HEK293T (cell line): ENCODE measurements around the gene LRRC72.

Experiments used
- CTCF ChIA-PET: fragments of 350-600 bp; formaldehyde crosslinking; extraction: SDS; loops from one replicate; lab custom pipeline; 2021; ENCODE audit warnings: antibody characterized with exemption, inconsistent platforms; lab: Yijun Ruan, JAX
- POLR2A ChIA-PET: fragments of 350-600 bp; formaldehyde crosslinking; extraction: SDS; loops from one replicate; lab custom pipeline; 2020; ENCODE audit warnings: antibody characterized with exemption, inconsistent platforms; lab: Yijun Ruan, JAX
- DNase-seq: peaks from one replicate; pipeline ENCODE4 v3.0.0; 2012; ENCODE audit warnings: mixed read lengths; ENCODE audit errors: extremely low spot score
- ARNT ChIP-seq: fragments of 450-650 bp; IDR thresholded peaks from 2 replicates; pipeline ENCODE4 v1.6.1; 2017; ENCODE audit warnings: mild to moderate bottlenecking
- BHLHE40 ChIP-seq: fragments of 450-650 bp; IDR thresholded peaks from 2 replicates; pipeline ENCODE4 v1.6.1; 2016; ENCODE audit warnings: mild to moderate bottlenecking, moderate library complexity, borderline replicate concordance
- CTBP1 ChIP-seq: fragments of 450-650 bp; IDR thresholded peaks from 2 replicates; pipeline ENCODE4 v1.6.1; 2016; ENCODE audit warnings: borderline replicate concordance
- ELF4 ChIP-seq: fragments of 450-650 bp; IDR thresholded peaks from 2 replicates; pipeline ENCODE4 v1.6.1; 2017; ENCODE audit warnings: antibody characterized with exemption
- FOXA1 ChIP-seq: fragments of 450-650 bp; IDR thresholded peaks from 2 replicates; pipeline ENCODE4 v1.6.1; 2016; ENCODE audit warnings: mild to moderate bottlenecking
- FOXK2 ChIP-seq: fragments of 450-650 bp; IDR thresholded peaks from 2 replicates; pipeline ENCODE4 v1.6.1; 2016; ENCODE audit warnings: mild to moderate bottlenecking
- FOXM1 ChIP-seq: fragments of 450-650 bp; IDR thresholded peaks from 2 replicates; pipeline ENCODE4 v1.6.1; 2017; ENCODE audit warnings: mild to moderate bottlenecking, borderline replicate concordance
- HDGF ChIP-seq: fragments of 450-650 bp; IDR thresholded peaks from 2 replicates; pipeline ENCODE4 v1.6.1; 2017; ENCODE audit warnings: antibody characterized with exemption, borderline replicate concordance
- L3MBTL2 ChIP-seq: fragments of 450-650 bp; conservative IDR thresholded peaks from 2 replicates; pipeline ENCODE4 v1.6.1; 2016; ENCODE audit warnings: mild to moderate bottlenecking
- LEF1 ChIP-seq: fragments of 450-650 bp; IDR thresholded peaks from 2 replicates; pipeline ENCODE4 v1.6.1; 2017; ENCODE audit warnings: mild to moderate bottlenecking, borderline replicate concordance
- NFRKB ChIP-seq: fragments of 450-650 bp; IDR thresholded peaks from 2 replicates; pipeline ENCODE4 v1.6.1; 2016; ENCODE audit warnings: mild to moderate bottlenecking, moderate library complexity
- PKNOX1 ChIP-seq: fragments of 450-650 bp; IDR thresholded peaks from 2 replicates; pipeline ENCODE4 v1.6.1; 2016
- SP1 ChIP-seq: fragments of 450-650 bp; IDR thresholded peaks from 2 replicates; pipeline ENCODE4 v1.6.1; 2017
- SUZ12 ChIP-seq: fragments of 450-650 bp; IDR thresholded peaks from 2 replicates; pipeline ENCODE4 v1.6.1; 2016; ENCODE audit warnings: mild to moderate bottlenecking
- TARDBP ChIP-seq: fragments of 450-650 bp; IDR thresholded peaks from 2 replicates; pipeline ENCODE4 v1.6.1; 2016
- ZNF384 ChIP-seq: fragments of 450-650 bp; IDR thresholded peaks from 2 replicates; pipeline ENCODE4 v1.6.1; 2016

Gene LRRC72

GRCh38 chr7:16562456-16563220 lies 36.0 kb downstream of the LRRC72 start:
- no peak for DNase-seq
- TF ChIP-seq BHLHE40 (no peak), HDGF (no peak), FOXA1 (no peak), PKNOX1 (no peak), TARDBP (no peak), LEF1 (no peak), L3MBTL2 (no peak), ELF4 (no peak), SP1 (no peak), CTBP1 (no peak), ZNF384 (no peak)
- ChIA-PET CTCF (no interaction called here), POLR2A (no interaction called here)

GRCh38 chr7:16563281-16564022 lies 36.8 kb downstream of the LRRC72 start:
- ChIA-PET POLR2A (no interaction called here), CTCF (no interaction called here)
- DNase-seq = no peak
- no peak for TF ChIP-seq HDGF
- TF ChIP-seq CTBP1 = no peak
- no peak for TF ChIP-seq LEF1
- TF ChIP-seq PKNOX1 = no peak
- no peak for TF ChIP-seq ELF4
- no peak for TF ChIP-seq TARDBP
- no peak for TF ChIP-seq ARNT
- TF ChIP-seq SUZ12 = no peak
- no peak for TF ChIP-seq NFRKB
- no peak for TF ChIP-seq FOXA1
- TF ChIP-seq BHLHE40 = no peak
- TF ChIP-seq FOXK2 = no peak
- TF ChIP-seq SP1 = no peak
- TF ChIP-seq ZNF384 = no peak
- TF ChIP-seq L3MBTL2 = no peak
- no peak for TF ChIP-seq FOXM1

DNA sequence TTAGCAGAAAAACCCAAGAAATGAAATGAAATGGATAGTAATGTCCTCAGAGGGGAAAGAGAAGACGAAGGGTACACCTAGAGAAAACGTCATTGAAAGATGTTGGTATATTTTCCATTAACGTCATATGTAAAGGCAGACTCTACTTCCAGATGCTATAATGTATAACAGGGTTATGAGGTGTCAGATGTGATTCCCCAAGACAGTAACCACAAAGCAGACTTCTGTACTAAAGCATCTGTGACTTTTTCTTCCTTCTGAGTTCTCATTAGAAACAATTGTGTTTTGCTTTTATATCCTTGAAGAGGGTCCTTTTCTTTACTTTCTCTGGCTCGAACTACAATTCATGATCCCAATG lies 37.4 kb downstream of the LRRC72 start:
- TF ChIP-seq FOXK2 (no peak), ARNT (no peak), FOXM1 (no peak), CTBP1 (no peak), L3MBTL2 (no peak)
- no peak for DNase-seq
- ChIA-PET POLR2A (interaction anchor here (1.4 kb wide), 1 partner anchor 143 kb away, joined by 10 read pairs; the partner anchor contains the start of gene CRPPA), CTCF (interaction anchor here (0.6 to 1.4 kb wide), 14 partner anchors 9 to 484 kb away, joined by 3 to 15 read pairs (median 3); no protein-coding TSS in a partner anchor)

GRCh38 chr7:16564909-16565426 lies 38.3 kb downstream of the LRRC72 start:
- TF ChIP-seq L3MBTL2 (no peak), CTBP1 (no peak), LEF1 (no peak), SP1 (no peak), FOXM1 (no peak), TARDBP (no peak), NFRKB (no peak), FOXA1 (no peak), ZNF384 (no peak)
- ChIA-PET CTCF (interaction anchor here (0.6 to 1.9 kb wide), 20 partner anchors 10 to 487 kb away, joined by 3 to 15 read pairs (median 4); partner anchors contain the start of gene SOSTDC1), POLR2A (interaction anchor here (1.0 to 1.4 kb wide), 2 partner anchors 81 to 144 kb away, joined by 4 to 10 read pairs; partner anchors contain the start of genes ANKMY2, BZW2 and CRPPA)
- peak; percentile 53 for DNase-seq

DNA sequence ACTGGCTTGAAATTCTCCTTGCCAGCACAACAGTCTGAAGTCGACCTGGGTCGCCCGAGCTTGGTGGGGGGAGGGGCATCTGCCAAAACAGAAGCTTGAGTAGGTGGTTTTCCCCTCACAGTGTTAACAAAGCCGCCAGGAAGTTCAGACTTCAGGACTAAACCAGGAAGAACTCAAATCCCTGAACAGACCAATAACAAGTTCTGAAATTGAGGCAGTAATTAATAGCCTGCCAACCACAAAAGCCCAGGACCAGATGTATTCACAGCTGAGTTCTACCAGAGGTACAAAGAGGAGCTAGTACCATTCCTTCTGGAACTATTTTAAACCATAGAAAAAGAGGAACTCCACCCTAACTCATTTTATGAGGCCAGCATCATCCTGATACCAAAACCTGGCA lies 45.3 kb downstream of the LRRC72 start:
- no peak for TF ChIP-seq CTBP1
- TF ChIP-seq FOXK2 = no peak
- no peak for TF ChIP-seq FOXM1
- TF ChIP-seq PKNOX1 = no peak
- no peak for TF ChIP-seq LEF1
- TF ChIP-seq NFRKB = no peak
- no peak for TF ChIP-seq TARDBP
- POLR2A ChIA-PET = no interaction called here
- CTCF ChIA-PET = no interaction called here
- no peak for DNase-seq

DNA sequence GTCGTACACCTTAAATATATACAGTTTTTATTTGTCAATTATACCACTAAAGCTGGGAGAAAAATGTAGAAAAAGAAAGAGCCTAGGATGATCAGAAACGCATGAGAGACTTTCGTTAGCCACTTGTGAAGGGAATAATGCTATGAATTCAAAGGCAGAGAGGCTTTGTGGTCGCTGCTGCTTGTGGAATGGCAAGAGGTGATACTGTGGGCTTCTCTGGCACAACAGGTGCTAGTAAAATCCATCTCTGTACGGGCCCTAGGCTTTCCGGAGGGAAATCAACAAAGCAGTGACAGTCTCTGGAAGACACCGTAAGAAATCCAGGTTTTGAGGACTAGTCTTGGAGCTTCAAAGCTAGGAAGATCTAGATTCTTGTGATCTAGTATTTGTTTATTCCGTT lies 52.6 kb downstream of the LRRC72 start:
- ChIA-PET CTCF (no interaction called here), POLR2A (no interaction called here)
- no peak for DNase-seq
- no peak for TF ChIP-seq LEF1
- no peak for TF ChIP-seq FOXM1
- no peak for TF ChIP-seq L3MBTL2
- TF ChIP-seq TARDBP = no peak
- TF ChIP-seq SP1 = no peak
- no peak for TF ChIP-seq SUZ12
- no peak for TF ChIP-seq CTBP1
- no peak for TF ChIP-seq FOXK2
- no peak for TF ChIP-seq ARNT
- no peak for TF ChIP-seq ELF4
- TF ChIP-seq PKNOX1 = no peak
